K562 (cell line): ENCODE data around the gene KCNK7. TPM values are rescaled to one million over a fixed set of nuclear protein-coding genes. Genes with fewer than 3 reads are reported as not detected.

Experiments
- ARID1B ChIP-seq: fragments of 450-650 bp; IDR thresholded peaks from 2 replicates; pipeline ENCODE4 v1.6.1; 2016; ENCODE audit warnings: antibody characterized with exemption, mild to moderate bottlenecking, inconsistent platforms
- BCOR ChIP-seq: fragments of 450-650 bp; IDR thresholded peaks from 2 replicates; pipeline ENCODE4 v1.6.1; 2016
- DPF2 ChIP-seq: fragments of 450-650 bp; IDR thresholded peaks from 2 replicates; pipeline ENCODE4 v1.6.1; 2016
- ELF4 ChIP-seq: fragments of 450-650 bp; formaldehyde crosslinking; IDR thresholded peaks from 2 replicates; pipeline ENCODE4 v1.4.0; 2022; ENCODE audit warnings: missing genetic modification characterization
- ESRRA ChIP-seq: fragments of 450-650 bp; IDR thresholded peaks from 2 replicates; pipeline ENCODE4 v1.6.1; 2014; ENCODE audit warnings: low read depth, mild to moderate bottlenecking, moderate library complexity, borderline replicate concordance
- ETV6 ChIP-seq, 3 experiments: fragments of 150-350 bp in 1 of 3; sonication (generic) in 1 of 3; formaldehyde crosslinking in 1 of 3; IDR thresholded peaks; 2 replicates each; pipeline versions ENCODE4 v1.6.1 to v1.8.0; 2014 to 2022; ENCODE audit warnings: borderline replicate concordance in 2 of 3, low read depth in 2 of 3, antibody characterized with exemption in 1 of 3, low read length in 1 of 3, mild to moderate bottlenecking in 1 of 3, missing genetic modification reagents in 1 of 3
- FOXM1 ChIP-seq, 2 experiments: fragments of 450-650 bp in 1 of 2; sonication (generic) in 1 of 2; formaldehyde crosslinking in 1 of 2; IDR thresholded peaks; 2 replicates each; pipeline versions ENCODE4 v1.6.1 to v1.9.0; 2017 to 2022; ENCODE audit warnings: low read depth in 2 of 2, mild to moderate bottlenecking in 2 of 2, missing genetic modification reagents in 1 of 2, moderate library complexity in 1 of 2
- GATA2 ChIP-seq: sonication (generic); formaldehyde crosslinking; IDR thresholded peaks from 2 replicates; pipeline ENCODE4 v1.4.0; 2020; ENCODE audit warnings: mild to moderate bottlenecking, missing genetic modification reagents
- HNRNPUL1 ChIP-seq: fragments of 200-400 bp; formaldehyde crosslinking; IDR thresholded peaks from 2 replicates; pipeline ENCODE4 v1.6.1; 2017; ENCODE audit warnings: low read length
- KAT8 ChIP-seq: fragments of 450-650 bp; IDR thresholded peaks from 2 replicates; pipeline ENCODE4 v1.6.1; 2016; ENCODE audit warnings: low read depth, mild to moderate bottlenecking
- LARP7 ChIP-seq: fragments of 450-650 bp; IDR thresholded peaks from 2 replicates; pipeline ENCODE4 v1.6.1; 2016
- NEUROD1 ChIP-seq: fragments of 150-350 bp; IDR thresholded peaks from 2 replicates; pipeline ENCODE4 v1.6.1; 2014; ENCODE audit warnings: borderline replicate concordance, low read length, low read depth; ENCODE audit not compliant: partially characterized antibody
- NFATC3 ChIP-seq: fragments of 450-650 bp; IDR thresholded peaks from 2 replicates; pipeline ENCODE4 v1.6.1; 2017; ENCODE audit warnings: mild to moderate bottlenecking
- PHTF2 ChIP-seq: fragments of 250-450 bp; sonication (Bioruptor Pico); IDR thresholded peaks from 2 replicates; pipeline ENCODE4 v1.5.0; 2021; ENCODE audit warnings: mild to moderate bottlenecking
- PTBP1 ChIP-seq: fragments of 200-400 bp; formaldehyde crosslinking; IDR thresholded peaks from 2 replicates; pipeline ENCODE4 v1.6.1; 2017; ENCODE audit warnings: low read depth, low read length
- SMARCB1 ChIP-seq: IDR thresholded peaks from 2 replicates; pipeline ENCODE4 v1.6.1; 2011; ENCODE audit warnings: improper control_type of control experiment, low read depth; ENCODE audit not compliant: insufficient read length
- SP1 ChIP-seq: sonication (generic); formaldehyde crosslinking; IDR thresholded peaks from 2 replicates; pipeline ENCODE4 v1.8.1; 2022; ENCODE audit warnings: mild to moderate bottlenecking, missing genetic modification reagents
- XRCC4 ChIP-seq: IDR thresholded peaks from one replicate; pipeline ENCODE4 v1.6.1; 2011; ENCODE audit not compliant: insufficient read depth, insufficient read length; ENCODE audit errors: extremely low read depth
- ZKSCAN3 ChIP-seq: fragments of 250-450 bp; sonication (Bioruptor Pico); IDR thresholded peaks from 2 replicates; pipeline ENCODE4 v1.4.0; 2020
- polyA plus RNA-seq, 8 experiments: library from polyadenylated mRNA; depleted of rRNA in 4 of 8; stranded (reverse) in 5 of 8; unstranded in 3 of 8; fragments of >200 nt; fragmentation: Nextera tagmentation in 2 of 8; fragmentation: Illumina TruSeq in 1 of 8; extraction: Ambion mirVana in 2 of 8; extraction: Trizol in 1 of 8; gene quantifications; 2 replicates each; pipeline versions ENCODE4 v1.2.1 to v1.2.3, GENCODE V29; 2011 to 2014; ENCODE audit warnings: inconsistent platforms in 1 of 8, missing spikeins in 1 of 8
- total RNA-seq, 7 experiments: library from RNA; depleted of rRNA in 6 of 7; stranded (reverse); fragments of >200 nt in 6 of 7; fragmentation: Illumina TruSeq in 2 of 7; extraction: Trizol in 2 of 7; gene quantifications; 2 replicates each; pipeline versions ENCODE4 v1.2.1 to v1.2.3, GENCODE V29; 2011 to 2021; ENCODE audit warnings: low replicate concordance in 1 of 7
- TF ChIP-seq, protein P1 (sequence below), 2 experiments: fragments of 450-650 bp in 1 of 2; IDR thresholded peaks; 2 replicates each; pipeline ENCODE4 v1.6.1; 2011 to 2017; ENCODE audit warnings: low read depth in 2 of 2, antibody characterized with exemption in 1 of 2, borderline replicate concordance in 1 of 2, low read length in 1 of 2, mild to moderate bottlenecking in 1 of 2, mixed read lengths in 1 of 2; ENCODE audit not compliant: control insufficient read depth in 1 of 2
- TF ChIP-seq, protein P2 (sequence below), 3 experiments: fragments of 200-800 bp in 1 of 3; fragments of 250-450 bp in 1 of 3; fragments of 450-650 bp in 1 of 3; sonication (Bioruptor Pico) in 1 of 3; sonication (Bioruptor generic) in 1 of 3; formaldehyde crosslinking in 1 of 3; IDR thresholded peaks; 2 replicates each; pipeline versions ENCODE4 v1.6.1 to v1.8.0; 2016 to 2022; ENCODE audit warnings: mild to moderate bottlenecking in 2 of 3, missing genetic modification characterization in 2 of 3, missing compliant biosample characterization in 1 of 3, moderate library complexity in 1 of 3

The KCNK7 gene
- total and polyA plus RNA-seq, 9 of the 15 experiments (the other 6 are each of a cell fraction or from before 2014, with no cell fraction given) = 0.07 to 0.40 TPM; not detected in 7

DNA sequence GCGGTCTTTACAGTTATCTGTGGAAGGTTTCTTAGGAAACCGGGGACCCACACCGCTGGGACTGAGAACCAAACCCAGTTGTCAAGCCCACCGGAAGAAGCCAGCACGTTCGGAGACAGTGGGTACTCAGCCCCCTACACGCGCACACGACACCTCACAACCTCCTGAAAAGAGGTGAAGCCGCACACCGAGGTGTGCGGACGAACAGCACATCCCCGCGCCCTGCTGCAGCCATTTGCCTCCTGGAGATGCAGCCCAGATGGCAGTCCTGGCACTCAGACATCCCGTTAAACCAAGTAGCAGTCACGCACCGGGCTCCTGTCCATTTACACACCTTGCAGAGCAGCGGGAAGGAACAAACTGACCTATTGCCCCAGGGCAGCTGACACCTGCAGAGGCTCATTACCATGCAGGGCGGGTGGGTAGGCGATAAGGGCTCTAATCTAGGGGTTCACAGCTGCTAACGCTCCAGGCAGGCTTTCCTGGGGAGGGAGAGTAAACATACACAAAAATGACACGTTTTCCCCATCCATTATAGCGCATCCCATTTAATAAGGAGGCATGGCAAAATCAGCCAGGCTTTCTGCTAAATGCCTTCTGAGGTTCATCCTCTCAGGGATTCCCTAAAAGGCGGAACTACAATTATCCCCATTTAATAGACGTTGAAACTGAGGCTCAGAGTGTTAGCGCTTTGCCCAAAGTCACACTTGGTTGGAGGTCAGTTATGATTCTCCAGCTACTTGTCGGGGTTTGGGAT lies 20.6 kb downstream of the KCNK7 start (continued):
- no peak for TF ChIP-seq NEUROD1
- TF ChIP-seq, protein P1, sequence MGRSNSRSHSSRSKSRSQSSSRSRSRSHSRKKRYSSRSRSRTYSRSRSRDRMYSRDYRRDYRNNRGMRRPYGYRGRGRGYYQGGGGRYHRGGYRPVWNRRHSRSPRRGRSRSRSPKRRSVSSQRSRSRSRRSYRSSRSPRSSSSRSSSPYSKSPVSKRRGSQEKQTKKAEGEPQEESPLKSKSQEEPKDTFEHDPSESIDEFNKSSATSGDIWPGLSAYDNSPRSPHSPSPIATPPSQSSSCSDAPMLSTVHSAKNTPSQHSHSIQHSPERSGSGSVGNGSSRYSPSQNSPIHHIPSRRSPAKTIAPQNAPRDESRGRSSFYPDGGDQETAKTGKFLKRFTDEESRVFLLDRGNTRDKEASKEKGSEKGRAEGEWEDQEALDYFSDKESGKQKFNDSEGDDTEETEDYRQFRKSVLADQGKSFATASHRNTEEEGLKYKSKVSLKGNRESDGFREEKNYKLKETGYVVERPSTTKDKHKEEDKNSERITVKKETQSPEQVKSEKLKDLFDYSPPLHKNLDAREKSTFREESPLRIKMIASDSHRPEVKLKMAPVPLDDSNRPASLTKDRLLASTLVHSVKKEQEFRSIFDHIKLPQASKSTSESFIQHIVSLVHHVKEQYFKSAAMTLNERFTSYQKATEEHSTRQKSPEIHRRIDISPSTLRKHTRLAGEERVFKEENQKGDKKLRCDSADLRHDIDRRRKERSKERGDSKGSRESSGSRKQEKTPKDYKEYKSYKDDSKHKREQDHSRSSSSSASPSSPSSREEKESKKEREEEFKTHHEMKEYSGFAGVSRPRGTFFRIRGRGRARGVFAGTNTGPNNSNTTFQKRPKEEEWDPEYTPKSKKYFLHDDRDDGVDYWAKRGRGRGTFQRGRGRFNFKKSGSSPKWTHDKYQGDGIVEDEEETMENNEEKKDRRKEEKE (IDR thresholded peaks at IDR 0.05; ENCODE audit: borderline replicate concordance in 1 of 2, control insufficient read depth in 1 of 2, low read depth in 2 of 2, low read length in 1 of 2) = 0 out of 4 replicates have a peak, but pooled peaks of 1 of the 2 experiments have one; percentile 39
- peak; percentile 86 for TF ChIP-seq GATA2 (CRISPR knock-in tag)
- peak; percentile 74 for TF ChIP-seq FOXM1 (IDR thresholded peaks at IDR 0.05; ENCODE audit: low read depth)
- TF ChIP-seq FOXM1 (CRISPR knock-in tag; IDR thresholded peaks at IDR 0.05; ENCODE audit: low read depth) = no peak; the same call in 1 of the 2 replicates
- TF ChIP-seq BCOR = peak; percentile 100
- TF ChIP-seq DPF2 = peak; percentile 85
- no peak for TF ChIP-seq ETV6 (IDR thresholded peaks at IDR 0.05; ENCODE audit: borderline replicate concordance in 1 of 2, low read depth in 2 of 2, low read length in 1 of 2)
- TF ChIP-seq ETV6 (CRISPR knock-in tag; IDR thresholded peaks at IDR 0.05; ENCODE audit: borderline replicate concordance) = no peak
- peak; percentile 92; the same call in 1 of the 2 replicates for TF ChIP-seq SP1 (CRISPR knock-in tag)
- TF ChIP-seq ELF4 = no peak
- no peak for TF ChIP-seq ZKSCAN3 (CRISPR knock-in tag)
- TF ChIP-seq HNRNPUL1 = no peak
- peak; percentile 96 for TF ChIP-seq ESRRA
- no peak for TF ChIP-seq KAT8
- TF ChIP-seq, protein P2, sequence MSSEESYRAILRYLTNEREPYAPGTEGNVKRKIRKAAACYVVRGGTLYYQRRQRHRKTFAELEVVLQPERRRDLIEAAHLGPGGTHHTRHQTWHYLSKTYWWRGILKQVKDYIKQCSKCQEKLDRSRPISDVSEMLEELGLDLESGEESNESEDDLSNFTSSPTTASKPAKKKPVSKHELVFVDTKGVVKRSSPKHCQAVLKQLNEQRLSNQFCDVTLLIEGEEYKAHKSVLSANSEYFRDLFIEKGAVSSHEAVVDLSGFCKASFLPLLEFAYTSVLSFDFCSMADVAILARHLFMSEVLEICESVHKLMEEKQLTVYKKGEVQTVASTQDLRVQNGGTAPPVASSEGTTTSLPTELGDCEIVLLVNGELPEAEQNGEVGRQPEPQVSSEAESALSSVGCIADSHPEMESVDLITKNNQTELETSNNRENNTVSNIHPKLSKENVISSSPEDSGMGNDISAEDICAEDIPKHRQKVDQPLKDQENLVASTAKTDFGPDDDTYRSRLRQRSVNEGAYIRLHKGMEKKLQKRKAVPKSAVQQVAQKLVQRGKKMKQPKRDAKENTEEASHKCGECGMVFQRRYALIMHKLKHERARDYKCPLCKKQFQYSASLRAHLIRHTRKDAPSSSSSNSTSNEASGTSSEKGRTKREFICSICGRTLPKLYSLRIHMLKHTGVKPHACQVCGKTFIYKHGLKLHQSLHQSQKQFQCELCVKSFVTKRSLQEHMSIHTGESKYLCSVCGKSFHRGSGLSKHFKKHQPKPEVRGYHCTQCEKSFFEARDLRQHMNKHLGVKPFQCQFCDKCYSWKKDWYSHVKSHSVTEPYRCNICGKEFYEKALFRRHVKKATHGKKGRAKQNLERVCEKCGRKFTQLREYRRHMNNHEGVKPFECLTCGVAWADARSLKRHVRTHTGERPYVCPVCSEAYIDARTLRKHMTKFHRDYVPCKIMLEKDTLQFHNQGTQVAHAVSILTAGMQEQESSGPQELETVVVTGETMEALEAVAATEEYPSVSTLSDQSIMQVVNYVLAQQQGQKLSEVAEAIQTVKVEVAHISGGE (CRISPR knock-in tag; IDR thresholded peaks at IDR 0.05) = no peak
- no peak; the same call in 1 of the 2 replicates for TF ChIP-seq LARP7
- TF ChIP-seq ARID1B = peak; percentile 95
- no peak for TF ChIP-seq SMARCB1
- TF ChIP-seq PTBP1 = peak; percentile 95
- TF ChIP-seq NFATC3 = no peak
- TF ChIP-seq PHTF2 (CRISPR knock-in tag) = no peak
- TF ChIP-seq XRCC4 = no peak
